A673 (cell line): ENCODE data around the gene USP48. TPM values are rescaled to one million over a fixed set of nuclear protein-coding genes. Genes with fewer than 3 reads are reported as not detected.

Experiments used
- BruUV-seq: library from RNA; stranded (reverse); fragments of 400-500 nt; replicated peaks from 2 replicates; lab custom pipeline; 2021; lab: Mats Ljungman, UMichigan
- CTCF ChIA-PET: fragments of 300-600 bp; sonication (Branson Sonifier 250); formaldehyde crosslinking; loops from one replicate; lab custom pipeline; 2022; ENCODE audit warnings: antibody characterized with exemption; lab: Charles Lee
- POLR2A ChIA-PET: fragments of 300-600 bp; sonication (Branson Sonifier 250); formaldehyde crosslinking; loops from one replicate; lab custom pipeline; 2022; ENCODE audit warnings: antibody characterized with exemption; ENCODE audit not compliant: low non-redundant PET; lab: Charles Lee
- DNase-seq: peaks from one replicate; pipeline ENCODE4 v3.0.0-alpha.2; 2015; ENCODE audit warnings: low spot score
- H3K27ac ChIP-seq: fragments of 200-600 bp; sonication (generic); 2 replicates; pipeline ENCODE4 v1.5.1; 2016; ENCODE audit warnings: mixed run types, low read depth, mild to moderate bottlenecking, mixed read lengths, antibody characterized with exemption, low read length; ENCODE audit not compliant: poor library complexity, severe bottlenecking
- H3K27me3 ChIP-seq: fragments of 200-600 bp; sonication (generic); replicated peaks from 2 replicates; pipeline ENCODE4 v1.6.1; 2017; ENCODE audit warnings: mixed run types, low read depth, mild to moderate bottlenecking, mixed read lengths, antibody characterized with exemption, low read length; ENCODE audit not compliant: insufficient read depth, poor library complexity
- H3K36me3 ChIP-seq: fragments of 200-600 bp; sonication (generic); 2 replicates; pipeline ENCODE4 v1.6.1; 2016; ENCODE audit warnings: mixed run types, mild to moderate bottlenecking, mixed read lengths, antibody characterized with exemption, low read length; ENCODE audit not compliant: insufficient read depth, poor library complexity, severe bottlenecking
- H3K4me1 ChIP-seq: fragments of 200-600 bp; sonication (generic); 2 replicates; pipeline ENCODE4 v1.6.1; 2017; ENCODE audit warnings: mixed run types, mild to moderate bottlenecking, mixed read lengths, antibody characterized with exemption, low read length; ENCODE audit not compliant: insufficient read depth, poor library complexity, severe bottlenecking
- H3K4me3 ChIP-seq: fragments of 200-600 bp; sonication (generic); 2 replicates; pipeline ENCODE4 v1.5.1; 2016; ENCODE audit warnings: low read depth, mixed run types, mild to moderate bottlenecking, mixed read lengths, low read length; ENCODE audit not compliant: poor library complexity, severe bottlenecking
- H3K9me3 ChIP-seq: fragments of 200-600 bp; sonication (generic); 2 replicates; pipeline ENCODE4 v1.6.1; 2016; ENCODE audit warnings: mixed run types, low read depth, mild to moderate bottlenecking, mixed read lengths, antibody characterized with exemption, low read length; ENCODE audit not compliant: poor library complexity, severe bottlenecking
- EZH2 ChIP-seq: fragments of 200-600 bp; sonication (generic); IDR thresholded peaks from 2 replicates; pipeline ENCODE4 v1.6.1; 2017; ENCODE audit warnings: borderline replicate concordance, low read depth, mild to moderate bottlenecking, mixed read lengths, antibody characterized with exemption, low read length; ENCODE audit not compliant: poor library complexity, severe bottlenecking
- intact Hi-C: fragments of 100-400 bp; cut with micrococcal nuclease; formaldehyde crosslinking; loops from one replicate; pipeline ENCODE4 v1.10.0; 2022; ENCODE audit not compliant: unreplicated experiment
- total RNA-seq: library from RNA; stranded (reverse); gene quantifications from 2 replicates; pipeline ENCODE4 v1.2.3, GENCODE V29; 2021
- TF ChIP-seq, protein P1 (sequence below): fragments of 300-800, 200-600 bp; sonication (generic); conservative IDR thresholded peaks from 2 replicates; pipeline ENCODE4 v1.5.1; 2017; ENCODE audit warnings: low read depth, mild to moderate bottlenecking, antibody characterized with exemption, low read length, moderate library complexity, mixed read lengths

Gene USP48
- total RNA-seq, 1 experiment from 2014 or later, result 74.1 TPM

DNA sequence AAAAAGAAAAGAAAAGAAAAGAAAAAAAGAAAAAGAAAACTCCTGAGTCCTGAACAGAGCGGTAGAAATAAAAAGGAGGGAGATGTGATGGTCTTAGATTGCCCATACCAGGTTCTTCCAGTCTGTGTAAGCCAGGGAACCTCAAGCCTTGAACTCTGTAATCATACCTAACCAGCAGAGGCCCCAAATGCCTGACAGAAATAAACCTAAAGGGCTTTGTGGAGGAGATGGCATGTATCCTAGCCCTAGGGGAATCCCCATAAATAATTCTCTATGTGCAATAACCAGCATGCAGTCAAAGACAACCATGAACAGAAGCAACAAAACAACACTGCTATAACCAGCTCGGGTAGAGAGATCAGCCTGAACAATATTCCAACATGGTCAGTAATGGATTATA is 40.4 kb downstream of the USP48 start:
- Histone ChIP-seq H3K4me3 (no peak overlapping the region), H3K36me3 (peaks cover 22% of the 10 kb centered on the region), H3K27ac (no peak overlapping the region), H3K9me3 (no peaks in the 10 kb centered on the region), H3K4me1 (no peaks in the 10 kb centered on the region), H3K27me3 (no peaks in the 10 kb centered on the region)
- ChIA-PET POLR2A (no interaction called here), CTCF (no interaction called here)
- DNase-seq, result no peak
- BruUV-seq, result no TSS peak
- intact Hi-C loops, result no loop called here
- TF ChIP-seq EZH2, result no peak
- TF ChIP-seq, protein P1, sequence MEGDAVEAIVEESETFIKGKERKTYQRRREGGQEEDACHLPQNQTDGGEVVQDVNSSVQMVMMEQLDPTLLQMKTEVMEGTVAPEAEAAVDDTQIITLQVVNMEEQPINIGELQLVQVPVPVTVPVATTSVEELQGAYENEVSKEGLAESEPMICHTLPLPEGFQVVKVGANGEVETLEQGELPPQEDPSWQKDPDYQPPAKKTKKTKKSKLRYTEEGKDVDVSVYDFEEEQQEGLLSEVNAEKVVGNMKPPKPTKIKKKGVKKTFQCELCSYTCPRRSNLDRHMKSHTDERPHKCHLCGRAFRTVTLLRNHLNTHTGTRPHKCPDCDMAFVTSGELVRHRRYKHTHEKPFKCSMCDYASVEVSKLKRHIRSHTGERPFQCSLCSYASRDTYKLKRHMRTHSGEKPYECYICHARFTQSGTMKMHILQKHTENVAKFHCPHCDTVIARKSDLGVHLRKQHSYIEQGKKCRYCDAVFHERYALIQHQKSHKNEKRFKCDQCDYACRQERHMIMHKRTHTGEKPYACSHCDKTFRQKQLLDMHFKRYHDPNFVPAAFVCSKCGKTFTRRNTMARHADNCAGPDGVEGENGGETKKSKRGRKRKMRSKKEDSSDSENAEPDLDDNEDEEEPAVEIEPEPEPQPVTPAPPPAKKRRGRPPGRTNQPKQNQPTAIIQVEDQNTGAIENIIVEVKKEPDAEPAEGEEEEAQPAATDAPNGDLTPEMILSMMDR, result no peak

DNA sequence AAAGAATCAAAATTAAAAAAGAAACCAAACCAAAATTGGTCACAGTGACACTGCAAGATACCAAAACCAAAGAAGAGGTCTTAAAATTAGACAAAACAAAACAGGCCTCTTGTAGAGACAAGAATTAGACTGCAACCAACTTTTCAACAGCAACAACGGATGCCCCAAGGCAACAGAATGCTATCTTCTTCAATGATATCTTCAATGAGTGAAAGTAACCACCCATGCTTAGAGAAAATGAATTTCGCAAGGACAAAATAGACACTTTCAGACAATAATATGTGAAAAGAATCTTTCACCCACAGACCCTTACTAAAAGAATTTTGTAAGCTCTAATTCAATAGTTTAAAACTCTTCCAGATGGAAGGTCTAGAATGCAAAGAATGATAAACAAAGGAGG is 41.7 kb downstream of the USP48 start:
- no peak for TF ChIP-seq EZH2
- TF ChIP-seq, protein P1, result no peak
- H3K9me3 ChIP-seq, result no peaks in the 10 kb centered on the region
- CTCF ChIA-PET, result no interaction called here
- H3K36me3 ChIP-seq, result peaks cover 27% of the 10 kb centered on the region
- H3K27ac ChIP-seq, result no peak overlapping the region
- H3K27me3 ChIP-seq, result no peaks in the 10 kb centered on the region
- BruUV-seq, result no TSS peak
- H3K4me3 ChIP-seq, result no peak overlapping the region
- no peaks in the 10 kb centered on the region for H3K4me1 ChIP-seq
- intact Hi-C loops, result no loop called here
- POLR2A ChIA-PET, result no interaction called here
- DNase-seq, result no peak

DNA sequence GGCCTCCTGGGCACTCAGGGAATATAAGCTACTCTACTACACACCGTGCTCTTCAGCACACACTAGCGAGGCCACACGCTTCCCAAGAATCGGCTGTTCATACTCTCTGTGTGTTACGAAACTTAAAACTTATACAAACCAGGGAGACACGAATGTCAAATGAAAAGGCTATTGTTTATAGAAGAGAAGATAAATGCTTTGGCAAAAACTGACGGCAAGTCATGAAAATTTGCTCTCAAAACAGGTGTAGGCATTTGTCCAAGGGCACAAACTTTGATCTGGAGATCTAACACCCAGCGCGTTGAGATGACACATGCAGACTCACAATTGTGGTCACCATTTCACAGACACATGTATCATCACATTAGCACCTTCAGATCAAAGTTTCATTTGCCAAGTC is 46.1 kb downstream of the USP48 start:
- Histone ChIP-seq H3K27ac (no peak overlapping the region), H3K27me3 (no peaks in the 10 kb centered on the region), H3K36me3 (peaks cover 48% of the 10 kb centered on the region), H3K4me1 (no peaks in the 10 kb centered on the region), H3K4me3 (no peak overlapping the region), H3K9me3 (no peaks in the 10 kb centered on the region)
- intact Hi-C loops, result no loop called here
- no peak for DNase-seq
- no TSS peak for BruUV-seq
- TF ChIP-seq, protein P1, result no peak
- TF ChIP-seq EZH2, result no peak
- ChIA-PET POLR2A (no interaction called here), CTCF (no interaction called here)
